OCI-LY1 (cell line): ENCODE data around the gene EIF4E1B.

Source experiments
- H2AFZ ChIP-seq: fragments of 200-600 bp; sonication (generic), shearing (Covaris generic); 2 replicates; pipeline ENCODE4 v1.6.0; 2014; ENCODE audit warnings: antibody characterized with exemption, mild to moderate bottlenecking, low read length
- H3F3A ChIP-seq: fragments of 200-600 bp; sonication (generic), shearing (Covaris generic); 2 replicates; pipeline ENCODE4 v1.6.0; 2014; ENCODE audit warnings: mild to moderate bottlenecking, antibody characterized with exemption, low read length, moderate library complexity; ENCODE audit not compliant: insufficient read depth
- H3K27ac ChIP-seq: fragments of 200-600 bp; sonication (generic); 2 replicates; pipeline ENCODE4 v1.5.1; 2014; ENCODE audit warnings: low read length, mixed run types, mild to moderate bottlenecking, low read depth; ENCODE audit not compliant: poor library complexity, severe bottlenecking
- H3K27me3 ChIP-seq: fragments of 200-600 bp; sonication (generic); 2 replicates; pipeline ENCODE4 v1.6.0; 2014; ENCODE audit warnings: antibody characterized with exemption, mild to moderate bottlenecking, low read length, moderate library complexity; ENCODE audit not compliant: insufficient read depth
- H3K36me3 ChIP-seq: fragments of 200-600 bp; sonication (generic); 2 replicates; pipeline ENCODE4 v1.6.1; 2014; ENCODE audit warnings: mild to moderate bottlenecking, antibody characterized with exemption, low read length, moderate library complexity, mixed read lengths; ENCODE audit not compliant: insufficient read depth
- H3K4me1 ChIP-seq: fragments of 200-600 bp; sonication (generic); 2 replicates; pipeline ENCODE4 v1.5.1; 2014; ENCODE audit warnings: mild to moderate bottlenecking, low read length, moderate library complexity; ENCODE audit not compliant: insufficient read depth, severe bottlenecking
- H3K4me2 ChIP-seq: fragments of 200-600 bp; sonication (generic), shearing (Covaris generic); 2 replicates; pipeline ENCODE4 v1.6.1; 2014; ENCODE audit warnings: low read length
- H3K4me3 ChIP-seq: fragments of 200-600 bp; sonication (generic); 2 replicates; pipeline ENCODE4 v1.5.1; 2014; ENCODE audit warnings: low read length, low read depth, mild to moderate bottlenecking, mixed read lengths; ENCODE audit not compliant: poor library complexity, severe bottlenecking
- H3K79me2 ChIP-seq: fragments of 200-600 bp; shearing (Covaris generic); 2 replicates; pipeline ENCODE4 v1.6.1; 2016; ENCODE audit warnings: mixed run types, low read length, mixed read lengths; ENCODE audit not compliant: insufficient read depth
- H3K9ac ChIP-seq: fragments of 200-600 bp; sonication (generic), shearing (Covaris generic); 2 replicates; pipeline ENCODE4 v1.6.1; 2014; ENCODE audit warnings: mild to moderate bottlenecking, low read length, mixed read lengths
- H3K9me2 ChIP-seq: fragments of 200-600 bp; sonication (generic), shearing (Covaris generic); 2 replicates; pipeline ENCODE4 v1.6.1; 2014; ENCODE audit warnings: low read depth, mild to moderate bottlenecking, low read length, mixed read lengths
- H3K9me3 ChIP-seq: fragments of 200-600 bp; shearing (Covaris generic); 2 replicates; pipeline ENCODE4 v1.6.1; 2014; ENCODE audit warnings: low read length, mixed read lengths
- H4K20me1 ChIP-seq: fragments of 200-600 bp; sonication (generic), shearing (Covaris generic); 2 replicates; pipeline ENCODE4 v1.6.0; 2016; ENCODE audit warnings: mild to moderate bottlenecking, low read length; ENCODE audit not compliant: insufficient read depth
- EZH2 ChIP-seq: fragments of 200-600 bp; sonication (generic), shearing (Covaris generic); IDR thresholded peaks from 2 replicates; pipeline ENCODE4 v1.8.0; 2017; ENCODE audit warnings: borderline replicate concordance, mixed run types, mild to moderate bottlenecking, antibody characterized with exemption, low read length, moderate library complexity, mixed read lengths
- TF ChIP-seq, protein P1 (sequence below): fragments of 200-600 bp; sonication (generic), shearing (Covaris generic); IDR thresholded peaks from 2 replicates; pipeline ENCODE4 v1.5.1; 2017; ENCODE audit warnings: mild to moderate bottlenecking, antibody characterized with exemption, low read length, moderate library complexity, mixed read lengths

The EIF4E1B gene

DNA sequence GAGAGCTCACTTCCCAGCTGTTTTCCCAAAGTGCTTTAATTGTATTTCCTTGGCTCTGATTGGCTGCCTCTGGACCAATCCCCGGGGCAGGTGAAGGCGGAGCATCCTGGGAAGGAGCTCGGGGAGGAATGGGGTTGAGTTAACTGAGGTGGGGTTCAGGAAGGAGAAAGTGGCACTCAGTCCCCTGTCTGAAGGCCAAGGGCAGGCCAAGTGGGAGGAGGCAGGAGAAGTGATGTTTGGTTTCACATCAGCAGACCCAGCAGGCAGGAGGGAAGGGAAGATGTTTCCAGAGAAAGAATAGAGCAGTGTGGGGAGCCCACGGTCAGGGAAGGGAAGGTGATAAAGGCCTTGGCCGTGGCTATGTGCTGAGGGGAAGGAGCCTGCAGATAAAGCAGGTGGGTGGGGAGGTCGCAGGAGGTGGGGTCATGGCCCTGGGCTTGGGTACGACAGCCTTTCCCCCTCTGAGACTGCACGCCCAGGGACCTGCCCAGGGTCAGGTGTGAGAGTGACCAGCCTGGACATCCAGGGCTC, 19.9 kb downstream of the EIF4E1B start:
- H2AFZ ChIP-seq: no peak overlapping the region
- H3K4me3 ChIP-seq: no peak overlapping the region
- H3K27ac ChIP-seq: no peak overlapping the region
- H3K9ac ChIP-seq: no peak overlapping the region
- TF ChIP-seq, protein P1, sequence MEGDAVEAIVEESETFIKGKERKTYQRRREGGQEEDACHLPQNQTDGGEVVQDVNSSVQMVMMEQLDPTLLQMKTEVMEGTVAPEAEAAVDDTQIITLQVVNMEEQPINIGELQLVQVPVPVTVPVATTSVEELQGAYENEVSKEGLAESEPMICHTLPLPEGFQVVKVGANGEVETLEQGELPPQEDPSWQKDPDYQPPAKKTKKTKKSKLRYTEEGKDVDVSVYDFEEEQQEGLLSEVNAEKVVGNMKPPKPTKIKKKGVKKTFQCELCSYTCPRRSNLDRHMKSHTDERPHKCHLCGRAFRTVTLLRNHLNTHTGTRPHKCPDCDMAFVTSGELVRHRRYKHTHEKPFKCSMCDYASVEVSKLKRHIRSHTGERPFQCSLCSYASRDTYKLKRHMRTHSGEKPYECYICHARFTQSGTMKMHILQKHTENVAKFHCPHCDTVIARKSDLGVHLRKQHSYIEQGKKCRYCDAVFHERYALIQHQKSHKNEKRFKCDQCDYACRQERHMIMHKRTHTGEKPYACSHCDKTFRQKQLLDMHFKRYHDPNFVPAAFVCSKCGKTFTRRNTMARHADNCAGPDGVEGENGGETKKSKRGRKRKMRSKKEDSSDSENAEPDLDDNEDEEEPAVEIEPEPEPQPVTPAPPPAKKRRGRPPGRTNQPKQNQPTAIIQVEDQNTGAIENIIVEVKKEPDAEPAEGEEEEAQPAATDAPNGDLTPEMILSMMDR: no peak
- no peak for TF ChIP-seq EZH2
- H3K9me3 ChIP-seq: no peaks in the 10 kb centered on the region
- H3K36me3 ChIP-seq: no peaks in the 10 kb centered on the region
- no peaks in the 10 kb centered on the region for H3F3A ChIP-seq
- H4K20me1 ChIP-seq: no peaks in the 10 kb centered on the region
- H3K4me1 ChIP-seq: peaks cover 18% of the 10 kb centered on the region
- H3K4me2 ChIP-seq: no peak overlapping the region
- H3K27me3 ChIP-seq: no peaks in the 10 kb centered on the region
- no peaks in the 10 kb centered on the region for H3K9me2 ChIP-seq
- H3K79me2 ChIP-seq: no peaks in the 10 kb centered on the region

DNA sequence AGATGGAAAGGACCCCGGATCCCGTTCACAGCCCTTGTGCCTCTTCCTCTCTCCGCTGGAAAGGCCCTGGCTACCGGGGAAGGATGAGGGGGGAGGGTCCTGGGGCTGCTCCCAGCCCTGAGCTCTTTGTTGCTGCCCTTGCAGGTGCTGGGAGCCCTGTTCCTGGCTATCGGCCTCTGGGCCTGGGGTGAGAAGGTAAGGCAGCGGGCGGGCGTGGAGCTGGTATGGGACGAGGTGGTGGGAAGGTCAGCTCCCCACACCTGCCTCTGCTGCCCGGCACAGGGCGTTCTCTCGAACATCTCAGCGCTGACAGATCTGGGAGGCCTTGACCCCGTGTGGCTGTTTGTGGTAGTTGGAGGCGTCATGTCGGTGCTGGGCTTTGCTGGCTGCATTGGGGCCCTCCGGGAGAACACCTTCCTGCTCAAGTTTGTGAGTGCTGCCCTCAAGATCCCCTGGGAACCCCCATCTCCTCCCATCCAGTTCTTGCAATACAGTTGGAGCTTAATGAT, 21.1 kb downstream of the EIF4E1B start:
- TF ChIP-seq, protein P1: no peak
- Histone ChIP-seq H3F3A (no peaks in the 10 kb centered on the region), H3K4me1 (peaks cover 17% of the 10 kb centered on the region), H3K36me3 (no peaks in the 10 kb centered on the region), H4K20me1 (no peaks in the 10 kb centered on the region), H2AFZ (no peak overlapping the region), H3K9me3 (no peaks in the 10 kb centered on the region), H3K27ac (no peak overlapping the region), H3K27me3 (no peaks in the 10 kb centered on the region), H3K4me2 (no peak overlapping the region), H3K79me2 (no peaks in the 10 kb centered on the region), H3K9me2 (no peaks in the 10 kb centered on the region), H3K4me3 (no peak overlapping the region), H3K9ac (no peak overlapping the region)

DNA sequence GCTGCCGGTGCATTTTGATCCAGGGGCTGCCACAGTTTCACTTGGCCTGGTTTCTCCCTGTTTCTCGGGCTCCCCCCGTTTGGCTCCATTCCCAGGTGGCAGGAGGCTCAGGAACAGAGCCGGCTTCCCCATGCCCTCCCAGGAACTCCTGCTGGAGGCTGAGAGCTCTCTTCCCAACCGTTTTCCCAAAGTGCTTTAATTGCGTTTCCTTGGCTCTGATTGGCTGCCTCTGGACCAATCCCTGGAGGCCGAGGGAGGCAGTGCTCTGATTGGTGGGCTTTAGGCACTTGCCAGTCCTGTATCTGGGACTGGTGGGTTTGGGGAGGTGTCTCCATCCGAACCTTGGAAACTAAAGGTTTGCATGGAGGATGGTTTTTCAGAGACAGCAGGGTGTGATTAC, 21.7 kb downstream of the EIF4E1B start:
- Histone ChIP-seq H2AFZ (no peak overlapping the region), H4K20me1 (no peaks in the 10 kb centered on the region), H3K9me3 (no peaks in the 10 kb centered on the region), H3K4me2 (no peak overlapping the region), H3K27ac (no peak overlapping the region), H3F3A (no peaks in the 10 kb centered on the region), H3K36me3 (no peaks in the 10 kb centered on the region), H3K4me1 (peaks cover 12% of the 10 kb centered on the region), H3K79me2 (no peaks in the 10 kb centered on the region), H3K27me3 (no peaks in the 10 kb centered on the region), H3K9ac (no peak overlapping the region), H3K9me2 (no peaks in the 10 kb centered on the region), H3K4me3 (no peak overlapping the region)
- TF ChIP-seq, protein P1: no peak
- no peak for TF ChIP-seq EZH2
